GM20431 (cell line): ENCODE results near the gene FGD4.

Source experiments
- in situ Hi-C: fragments of 300-500 bp; cut with MseI, MboI; formaldehyde crosslinking; loops from one replicate; pipeline ENCODE4 v1.15.0; 2020; ENCODE audit warnings: low sequenced_read_pairs; ENCODE audit not compliant: unreplicated experiment

FGD4 gene

DNA sequence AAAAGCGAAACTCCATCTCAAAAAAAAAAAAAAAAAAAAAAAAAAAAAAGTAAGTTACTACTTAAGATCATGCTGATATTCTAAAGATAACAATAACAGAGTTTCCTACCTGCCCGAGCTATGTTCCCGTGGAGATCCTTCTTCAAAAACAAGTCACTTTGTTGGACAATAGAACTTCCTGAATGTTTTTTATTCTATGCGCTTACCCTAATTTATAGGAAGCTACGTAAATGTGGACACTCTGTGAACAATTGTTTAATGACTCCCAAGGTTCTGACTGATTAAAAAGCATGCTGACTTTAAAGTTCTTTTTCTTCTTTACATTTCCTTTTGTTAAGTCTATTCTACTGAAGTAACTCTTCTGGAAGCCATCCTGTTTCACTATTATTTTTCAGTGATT, 52.5 kb downstream of the FGD4 start:
- in situ Hi-C loops: loop anchor here (10.0 kb wide), 1 partner anchor 213 kb away; no protein-coding TSS in a partner anchor

DNA sequence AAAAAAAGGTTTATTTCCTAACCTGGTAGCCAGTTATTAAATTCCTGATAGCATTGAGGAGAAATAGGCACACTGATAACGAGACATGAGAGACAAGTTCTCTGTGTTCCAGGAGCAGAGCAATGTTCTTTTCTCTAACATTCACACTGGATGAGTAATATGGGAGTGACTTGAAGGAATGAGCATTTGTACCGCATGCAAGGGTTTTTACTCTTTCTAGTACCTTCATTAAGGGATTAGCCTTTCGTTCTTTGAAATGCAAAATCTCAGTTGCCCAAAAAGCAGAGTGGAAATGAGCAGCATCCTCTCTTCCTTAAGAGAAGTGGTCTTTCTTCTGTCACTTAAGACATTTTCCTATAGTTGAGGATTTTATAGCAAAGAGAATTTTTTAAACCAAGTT, 54.7 kb downstream of the FGD4 start:
- in situ Hi-C loops: loop anchor here (10.0 kb wide), 1 partner anchor 211 kb away; no protein-coding TSS in a partner anchor

DNA sequence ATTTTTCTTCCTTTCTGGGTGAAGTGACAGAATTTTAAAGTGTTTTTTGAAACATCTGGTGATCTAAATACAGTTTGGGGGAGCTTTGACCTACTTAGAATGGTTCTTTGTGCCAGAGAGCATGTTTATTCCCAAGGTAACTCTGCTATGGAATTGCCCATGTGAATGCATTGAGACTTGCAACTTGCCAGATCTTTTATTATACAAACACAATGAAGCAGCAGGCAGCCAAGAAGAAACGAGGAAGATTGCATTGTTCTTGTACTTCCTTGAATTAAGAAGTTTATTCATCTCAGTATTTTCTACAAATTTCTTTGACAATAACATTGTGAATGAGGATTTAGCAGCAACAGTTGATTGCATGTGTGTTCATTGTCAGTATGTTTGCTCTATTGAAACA, 55.5 kb downstream of the FGD4 start:
- in situ Hi-C loops: loop anchor here (10.0 kb wide), 1 partner anchor 210 kb away; no protein-coding TSS in a partner anchor

DNA sequence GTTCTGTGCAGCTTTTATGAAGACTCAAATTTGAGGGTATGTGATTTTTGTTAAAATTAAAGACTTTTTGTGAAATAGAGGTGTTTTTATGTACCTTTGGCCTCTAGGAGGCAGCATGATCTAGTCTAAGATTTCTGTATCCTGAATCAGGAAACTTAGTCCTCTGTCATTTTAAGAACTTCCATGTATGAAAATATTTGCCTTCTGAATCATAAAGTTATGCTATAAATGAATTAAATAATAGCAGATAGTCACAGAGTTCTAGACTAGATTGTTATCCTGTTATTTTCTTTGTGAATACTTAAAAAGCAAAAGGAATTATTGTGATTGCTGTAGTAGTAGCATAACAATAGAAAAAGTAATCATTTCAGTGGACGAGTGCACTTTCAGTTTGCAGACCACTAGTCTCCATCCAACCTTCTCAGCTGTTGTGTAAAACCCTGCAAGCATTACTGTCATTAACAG, 56.3 kb downstream of the FGD4 start:
- in situ Hi-C loops: loop anchor here (10.0 kb wide), 1 partner anchor 209 kb away; no protein-coding TSS in a partner anchor

DNA sequence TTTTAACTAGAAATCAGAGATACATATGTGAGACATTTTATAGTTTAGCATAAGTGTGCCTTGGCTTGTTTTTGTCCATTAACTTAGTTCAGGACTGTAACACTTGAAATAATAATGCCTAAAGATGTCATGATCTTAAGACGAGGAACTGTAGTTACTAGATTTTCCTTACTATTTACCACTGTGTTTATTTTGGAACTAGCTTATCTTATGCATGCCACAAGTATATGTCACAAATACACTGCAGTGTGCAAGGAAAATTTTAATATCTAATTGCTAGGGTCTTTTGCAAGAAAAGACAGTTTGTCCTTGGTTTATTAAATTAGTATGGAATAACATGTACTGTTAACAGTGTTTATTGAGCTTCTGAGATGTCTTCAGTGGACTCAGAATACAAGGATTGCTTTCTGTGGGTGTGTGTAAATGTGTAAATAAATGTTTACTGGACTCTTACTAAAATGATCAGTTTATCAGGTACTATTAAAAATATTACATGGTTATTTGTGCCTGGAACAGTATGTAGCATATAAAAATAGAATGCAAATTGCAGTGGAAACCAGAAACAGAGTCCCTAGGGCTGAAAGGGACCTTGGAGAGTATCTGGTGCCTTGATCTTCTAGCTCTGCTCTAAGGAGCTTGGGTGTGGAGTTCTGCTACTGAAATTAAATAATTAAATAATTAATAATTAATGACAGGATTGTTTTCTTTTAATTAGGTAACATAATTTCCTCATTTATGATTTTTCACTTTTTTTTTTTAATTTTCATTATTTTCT, 58.1 kb downstream of the FGD4 start:
- in situ Hi-C loops: loop anchor here (10.0 kb wide), 1 partner anchor 207 kb away; no protein-coding TSS in a partner anchor

DNA sequence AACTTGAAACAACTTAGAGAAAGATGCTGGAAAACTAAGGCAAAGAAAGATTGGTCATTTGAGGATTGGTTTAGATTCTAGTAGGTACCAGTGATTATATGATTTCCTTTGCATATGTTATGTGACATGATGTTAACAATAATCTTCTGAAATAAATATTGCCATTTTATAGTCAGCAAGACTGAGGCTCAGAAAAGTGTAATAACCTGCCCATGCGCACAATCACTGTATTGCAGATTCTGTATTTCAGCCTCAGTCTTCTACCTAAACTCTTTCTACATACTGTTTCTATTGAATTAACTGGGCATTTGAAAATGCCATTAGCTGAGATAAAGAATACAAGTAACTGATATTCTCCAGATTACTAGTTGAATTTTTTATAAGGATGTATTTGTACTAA, 61.3 kb downstream of the FGD4 start:
- in situ Hi-C loops: no loop called here

DNA sequence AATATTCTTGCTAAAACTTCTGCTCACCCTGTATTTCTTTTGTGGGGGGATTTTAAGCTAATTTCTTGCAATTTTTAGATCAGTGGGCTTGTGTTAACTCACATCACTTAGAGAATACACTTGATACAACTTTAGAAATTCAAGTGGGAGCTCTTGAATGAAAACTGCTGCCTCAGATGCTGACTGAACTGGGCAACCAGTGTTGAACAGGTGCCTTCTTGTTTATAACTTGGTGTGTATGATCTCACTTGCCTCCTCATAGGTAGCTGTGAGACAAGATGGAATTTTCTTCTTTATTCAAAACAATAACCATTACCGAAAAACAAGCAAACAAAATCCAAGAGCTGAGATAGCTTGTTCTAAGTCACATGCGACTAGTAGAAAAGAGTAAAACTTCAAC, 63.5 kb downstream of the FGD4 start:
- in situ Hi-C loops: no loop called here

DNA sequence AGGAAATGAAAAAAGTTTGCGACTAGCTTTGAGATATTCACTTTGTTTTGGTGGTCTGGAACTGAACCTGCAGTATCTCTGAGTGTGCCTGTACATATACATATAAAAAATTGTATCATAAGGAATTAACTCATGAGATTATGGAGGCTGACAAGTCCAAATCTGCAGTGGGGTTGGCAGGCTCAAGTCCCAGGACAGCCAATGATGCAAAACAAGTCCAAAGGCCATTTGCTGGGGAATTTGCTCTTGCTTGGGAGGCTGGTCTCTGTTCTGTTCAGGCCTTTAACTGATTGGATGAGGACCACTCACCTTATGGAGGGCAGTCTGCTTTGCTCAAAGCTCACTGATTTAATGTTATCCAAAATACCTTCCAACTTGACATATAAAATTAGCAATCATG, 66.8 kb downstream of the FGD4 start:
- in situ Hi-C loops: no loop called here

DNA sequence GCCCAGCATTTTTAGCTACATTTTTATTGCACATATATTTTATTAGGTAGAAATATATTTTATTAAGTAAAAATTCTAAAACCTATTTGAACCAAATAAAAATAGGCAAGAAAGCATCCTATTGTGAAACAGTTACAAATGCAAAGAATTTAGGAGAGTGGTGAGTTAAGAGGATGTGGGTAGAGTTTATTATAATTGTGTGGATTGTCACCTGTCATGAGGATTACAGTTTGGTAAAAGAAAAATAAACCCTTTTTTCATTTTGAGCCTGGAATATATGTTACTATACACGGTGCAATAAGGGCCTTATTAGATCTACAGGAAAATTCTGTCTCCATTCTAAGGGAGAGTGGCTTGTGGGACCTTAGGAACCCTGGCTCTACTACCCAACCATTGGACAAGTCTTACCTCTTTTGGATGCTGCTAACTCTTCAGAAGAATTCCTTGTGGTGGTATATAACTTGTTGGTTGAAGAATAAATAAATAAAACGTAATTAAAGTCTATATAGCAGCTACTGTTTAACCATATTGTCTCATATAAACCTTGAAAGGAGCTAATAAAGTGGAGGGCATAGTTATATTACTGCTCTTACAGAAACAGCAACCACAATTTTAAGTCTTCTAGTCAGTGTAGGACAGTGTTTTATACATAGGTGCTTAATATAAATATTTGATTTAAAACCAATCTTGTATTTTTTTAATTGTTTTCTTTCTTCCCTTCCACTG, 67.8 kb downstream of the FGD4 start:
- in situ Hi-C loops: no loop called here

DNA sequence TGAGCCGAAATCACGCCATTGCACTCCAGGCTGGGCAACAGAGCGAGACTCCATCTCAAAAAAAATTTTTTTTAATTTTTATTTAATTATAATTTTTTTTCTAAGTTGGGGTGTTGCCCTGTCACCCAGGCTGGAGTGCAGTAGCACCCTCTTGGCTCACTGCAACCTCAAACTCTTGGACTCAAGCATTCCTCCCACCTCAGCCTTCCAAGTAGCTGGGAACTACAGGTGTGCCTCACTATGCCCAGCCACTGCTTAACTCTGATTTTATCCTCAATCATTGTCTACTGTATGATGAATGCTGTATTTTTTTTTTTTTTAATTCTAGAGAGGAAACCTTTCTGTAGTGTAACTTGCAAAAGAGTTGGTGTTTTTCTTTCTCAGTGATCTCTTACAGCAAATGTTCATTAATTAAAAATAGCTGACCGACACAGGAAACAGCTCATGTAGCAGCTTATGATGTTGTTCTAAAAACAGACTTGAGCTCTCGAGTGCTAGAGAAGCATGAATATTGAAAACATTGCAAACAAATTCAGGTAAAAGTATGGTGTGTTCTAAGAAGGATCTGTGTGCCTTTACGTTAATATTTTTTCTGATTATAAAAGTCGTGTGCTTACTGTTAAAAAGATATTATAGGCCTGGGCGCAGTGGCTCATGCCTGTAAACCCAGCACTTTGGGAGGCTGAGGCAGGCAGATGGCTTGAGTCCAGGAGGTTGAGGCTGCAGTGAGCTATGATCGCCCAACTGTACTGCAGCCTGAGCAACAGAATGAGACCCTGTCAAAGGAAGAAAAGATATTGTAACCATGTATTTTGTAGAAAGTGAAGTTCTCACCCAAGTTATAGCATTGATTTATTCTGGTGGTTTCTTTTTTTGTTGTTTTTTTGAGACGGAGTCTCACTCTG, 68.9 kb downstream of the FGD4 start:
- in situ Hi-C loops: no loop called here

DNA sequence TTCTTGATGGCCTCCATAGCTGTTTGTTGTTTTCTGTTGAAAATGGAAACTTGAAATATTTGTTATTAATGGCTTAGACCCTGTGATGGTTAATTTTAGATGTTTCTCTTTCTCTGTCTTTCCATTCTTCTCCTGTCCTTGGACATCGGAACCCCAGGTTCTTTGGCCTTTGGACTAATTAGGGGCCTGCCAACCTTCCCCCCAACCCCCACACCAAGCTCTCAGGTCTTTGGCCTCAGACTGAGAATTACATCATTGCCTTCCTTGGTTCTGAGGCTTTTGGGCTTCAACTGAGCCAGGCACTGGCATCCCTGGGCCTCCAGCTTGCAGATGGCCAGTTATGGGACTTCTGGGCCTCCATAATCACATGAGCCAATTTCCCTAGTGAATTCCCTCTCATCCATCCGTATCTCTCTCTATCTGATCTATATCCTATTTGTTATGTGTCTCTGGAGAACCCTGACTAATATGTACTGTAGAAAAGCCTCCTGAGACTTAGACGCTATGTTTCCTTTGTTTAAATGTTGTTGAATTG, 71.6 kb downstream of the FGD4 start:
- in situ Hi-C loops: no loop called here

DNA sequence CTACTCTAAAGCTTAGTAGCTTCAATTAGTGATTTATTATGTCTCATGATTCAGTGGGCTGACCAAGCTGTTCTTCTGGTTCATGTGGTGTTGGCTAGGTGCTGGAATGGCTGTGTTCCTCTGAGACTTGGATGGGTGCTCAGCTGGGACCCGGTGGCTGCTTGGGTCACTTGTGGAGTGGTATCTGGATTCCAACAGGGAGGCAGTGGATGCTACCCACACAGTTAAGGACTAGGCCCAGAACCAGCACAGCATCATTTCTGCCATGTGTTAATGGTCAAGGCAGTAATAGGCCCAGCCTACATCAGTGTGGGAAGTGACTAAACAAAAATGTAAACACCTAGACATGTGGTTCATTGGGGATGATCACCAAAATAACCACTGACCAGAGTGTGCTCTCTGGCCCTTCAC, 72.2 kb downstream of the FGD4 start:
- in situ Hi-C loops: no loop called here

DNA sequence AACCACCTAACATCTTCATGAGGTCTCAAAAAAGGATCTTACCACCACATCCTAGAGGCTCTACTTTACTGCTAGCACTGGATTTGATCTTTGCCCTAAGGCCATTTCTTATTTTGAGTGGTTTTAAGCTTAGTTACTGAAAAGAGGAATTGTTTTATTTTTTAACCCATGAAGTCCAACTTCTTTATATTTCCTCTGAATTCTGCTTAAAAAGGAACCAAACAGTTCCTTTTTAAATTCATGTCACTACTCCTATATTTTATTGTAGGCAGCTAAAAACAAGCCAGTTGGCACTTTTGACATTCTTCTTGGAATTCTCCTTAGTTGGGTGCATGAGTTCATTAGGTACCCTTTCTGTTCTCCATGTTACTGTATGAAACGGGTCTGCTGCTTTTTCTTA, 76.4 kb downstream of the FGD4 start:
- in situ Hi-C loops: no loop called here

DNA sequence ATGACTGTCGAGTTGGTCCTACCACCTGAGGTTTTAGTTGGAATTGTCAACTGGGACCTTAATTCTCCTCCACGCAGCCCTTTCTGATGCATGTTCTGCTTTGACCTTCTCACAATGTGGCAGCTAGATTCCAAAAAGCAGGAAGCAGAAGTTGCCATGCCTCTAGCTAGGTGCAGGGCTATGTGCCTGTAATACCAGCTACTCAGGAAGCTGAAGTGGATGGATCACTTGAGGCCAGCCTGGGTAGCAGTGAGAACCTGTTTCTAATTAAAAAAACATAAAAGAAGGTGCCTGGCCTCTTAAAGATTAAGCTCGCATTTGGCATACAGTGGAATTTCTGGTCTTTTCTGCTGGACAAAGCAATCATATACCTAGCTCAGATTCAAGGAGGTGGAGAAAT, 77.1 kb downstream of the FGD4 start:
- in situ Hi-C loops: no loop called here

DNA sequence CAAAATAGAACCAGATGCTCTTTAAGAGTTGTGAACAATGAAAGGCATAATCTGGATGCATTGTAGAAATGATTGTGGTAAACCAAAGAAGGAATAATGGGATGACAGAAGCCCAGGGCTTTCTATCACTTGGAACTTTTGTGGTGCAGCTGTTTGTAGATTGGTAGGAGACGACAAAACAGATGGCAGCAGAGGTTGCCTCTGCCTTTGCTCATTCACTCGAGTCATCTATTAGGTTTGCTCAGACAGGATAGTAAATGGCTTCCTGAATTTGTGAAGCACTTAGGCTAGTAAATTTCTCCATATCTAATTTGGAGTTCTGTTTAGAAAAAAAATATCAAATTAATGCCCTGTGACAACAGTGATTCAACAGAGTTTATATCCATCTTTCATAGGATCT, 78.4 kb downstream of the FGD4 start:
- in situ Hi-C loops: no loop called here

DNA sequence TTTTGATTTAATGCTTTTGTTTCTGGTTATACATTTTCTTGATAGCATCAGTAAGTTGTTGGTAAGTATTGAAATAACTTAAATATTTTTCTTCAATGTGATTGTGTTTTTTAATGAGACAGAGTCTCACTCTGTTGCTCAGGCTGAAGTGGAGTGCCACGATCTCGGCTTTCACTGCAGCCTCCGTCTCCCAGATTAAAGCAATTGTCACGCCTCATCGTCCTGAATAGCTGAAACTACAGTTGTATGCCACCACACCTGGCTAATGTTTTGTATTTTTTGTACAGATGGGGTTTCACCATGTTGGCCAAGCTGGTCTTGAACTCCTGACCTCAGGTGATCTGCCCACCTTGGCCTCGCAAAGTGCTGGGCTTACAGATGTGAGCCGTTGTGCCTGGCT, 78.8 kb downstream of the FGD4 start:
- in situ Hi-C loops: no loop called here

DNA sequence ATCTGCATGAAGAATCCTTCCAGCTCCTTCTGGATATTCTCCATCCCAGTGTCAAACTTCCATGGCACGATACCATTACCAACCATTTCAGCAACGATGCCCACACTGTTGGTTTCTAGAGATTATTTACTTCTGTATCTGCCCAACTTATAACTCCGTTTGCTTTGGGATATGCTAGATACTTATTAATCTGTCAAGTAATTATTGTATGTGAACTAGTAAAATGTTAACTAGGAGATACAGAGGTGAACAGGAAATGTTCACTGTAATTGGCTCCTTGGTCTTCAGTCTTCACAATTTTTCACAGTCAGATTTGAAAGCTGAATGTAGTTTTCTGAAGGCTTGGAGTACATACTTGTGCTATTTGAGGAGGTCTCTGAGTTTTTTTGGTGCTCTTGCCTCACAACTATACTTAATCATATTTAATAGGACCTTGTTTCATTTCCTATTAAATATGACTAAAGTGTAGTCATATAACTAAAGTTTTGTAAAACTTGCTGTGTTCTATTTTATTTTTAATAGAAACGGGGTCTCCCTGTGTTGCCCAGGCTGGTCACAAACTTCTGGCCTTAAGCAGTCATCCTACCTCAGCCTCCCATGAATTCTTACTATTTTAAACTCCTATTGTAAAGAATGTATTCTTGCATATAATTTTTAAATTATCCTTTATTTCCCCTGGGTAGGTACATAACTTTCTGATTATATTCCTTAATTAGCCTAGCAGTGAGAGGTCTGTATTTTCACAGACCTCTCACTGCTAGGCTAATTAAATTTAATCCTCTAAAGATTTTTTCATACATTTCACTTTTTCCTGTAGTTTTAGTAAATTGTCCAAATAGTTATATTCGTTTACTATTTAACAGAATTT, 79.7 kb downstream of the FGD4 start:
- in situ Hi-C loops: no loop called here

DNA sequence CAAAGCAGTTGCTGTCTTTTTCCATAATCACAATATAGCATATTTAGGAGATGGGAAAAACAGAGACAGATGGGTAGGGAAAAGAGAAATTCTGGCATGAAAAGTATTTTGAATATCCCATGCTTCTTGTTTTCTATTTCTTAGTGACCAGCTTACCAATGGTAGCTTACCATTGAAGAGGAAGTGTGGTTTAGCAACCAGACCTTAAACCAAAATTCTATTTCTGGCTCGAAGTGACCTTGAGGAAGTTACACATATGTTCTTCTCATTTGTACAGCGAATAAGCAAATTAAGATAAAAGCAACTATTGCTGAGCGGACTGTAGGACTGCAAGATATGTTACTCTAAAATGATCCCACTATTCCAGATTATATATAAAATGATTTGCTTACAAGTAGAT, 82.9 kb downstream of the FGD4 start:
- in situ Hi-C loops: no loop called here

DNA sequence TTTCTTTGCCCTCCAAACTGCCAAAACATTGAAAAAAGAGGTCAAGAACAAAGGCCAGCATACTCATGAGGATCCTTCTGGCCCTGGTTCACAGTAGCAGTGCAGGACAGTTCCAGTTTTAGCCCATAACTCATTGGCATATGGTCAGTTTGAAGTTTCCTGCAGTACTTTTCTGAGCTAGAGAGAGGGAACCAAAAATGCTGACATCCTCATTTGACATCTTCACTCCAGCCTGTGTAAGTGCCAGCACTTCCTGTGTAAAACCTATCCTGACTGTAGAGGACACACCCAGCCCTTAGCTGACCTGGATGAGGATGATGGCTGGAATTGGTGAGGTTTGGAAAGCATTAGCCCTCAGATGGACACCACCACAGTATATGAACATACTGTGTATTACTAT, 84.1 kb downstream of the FGD4 start:
- in situ Hi-C loops: no loop called here
